HCT116 (cell line): ENCODE results near the gene GPR63. TPM values are rescaled to one million over a fixed set of nuclear protein-coding genes. Genes with fewer than 3 reads are reported as not detected.

Source experiments
- ATAC-seq: fragments of 200-7000 bp; cut with Tn5 transposase; 2 replicates; pipeline ENCODE4 v1.9.1; 2020; ENCODE audit warnings: mild to moderate bottlenecking, moderate library complexity
- BruUV-seq: library from RNA; stranded (reverse); fragments of 400-500 nt; replicated peaks from 2 replicates; lab custom pipeline; 2021; lab: Mats Ljungman, UMichigan
- CTCF ChIA-PET: fragments of 300-600 bp; sonication (Branson Sonifier 250); formaldehyde crosslinking; loops from one replicate; lab custom pipeline; 2021; ENCODE audit warnings: antibody characterized with exemption; lab: Charles Lee
- POLR2A ChIA-PET: fragments of 300-600, 350-600 bp; sonication (Branson Sonifier 250); formaldehyde crosslinking; loops from one replicate; lab custom pipeline; 2021; ENCODE audit warnings: antibody characterized with exemption; lab: Charles Lee
- RAD21 ChIA-PET, 2 experiments: fragments of 300-600 bp; sonication (Branson Sonifier 250); formaldehyde crosslinking; loops; one replicate each; lab custom pipeline; 2023; ENCODE audit warnings: low total read pairs in 2 of 2; ENCODE audit not compliant: uncharacterized antibody in 2 of 2, unreplicated experiment in 2 of 2, low non-redundant PET in 1 of 2; lab: Charles Lee
- DNase-seq: peaks from one replicate; pipeline ENCODE4 v3.0.0-alpha.2; 2010; ENCODE audit warnings: low read depth, low spot score
- H2AFZ ChIP-seq: fragments of 200-600 bp; shearing (Covaris generic), sonication (generic); 2 replicates; pipeline ENCODE4 v1.6.1; 2017; ENCODE audit warnings: low read depth, mixed run types, mixed read lengths, antibody characterized with exemption, low read length; ENCODE audit not compliant: poor library complexity, severe bottlenecking
- H3K27ac ChIP-seq: 2 replicates; pipeline ENCODE4 v1.5.1; 2012; ENCODE audit warnings: low read depth, low read length
- H3K27me3 ChIP-seq: fragments of 200-600 bp; sonication (generic); 2 replicates; pipeline ENCODE4 v1.6.1; 2016; ENCODE audit warnings: mixed run types, low read length, mixed read lengths; ENCODE audit not compliant: insufficient read depth
- H3K36me3 ChIP-seq, 2 experiments: fragments of 200-500 bp in 1 of 2; fragments of 200-600 bp in 1 of 2; sonication (Bioruptor generic) in 1 of 2; sonication (generic) in 1 of 2; 2 replicates each; pipeline versions ENCODE4 v1.5.1 to v1.6.1; 2014 to 2016; ENCODE audit warnings: low read length in 2 of 2, inconsistent platforms in 1 of 2, mixed read lengths in 1 of 2, mixed run types in 1 of 2; ENCODE audit not compliant: insufficient read depth in 2 of 2, control insufficient read depth in 1 of 2
- H3K4me1 ChIP-seq, 2 experiments: fragments of 200-600 bp in 1 of 2; sonication (generic) in 1 of 2; 2 replicates each; pipeline versions ENCODE4 v1.5.1 to v1.6.1; 2012 to 2017; ENCODE audit warnings: low read length in 2 of 2, inconsistent platforms in 1 of 2, mild to moderate bottlenecking in 1 of 2, mixed read lengths in 1 of 2, mixed run types in 1 of 2, moderate library complexity in 1 of 2; ENCODE audit not compliant: insufficient read depth in 2 of 2, control insufficient read depth in 1 of 2
- H3K4me2 ChIP-seq: fragments of 200-600 bp; sonication (generic); 2 replicates; pipeline ENCODE4 v1.6.1; 2017; ENCODE audit warnings: mixed run types, low read length, mixed read lengths
- H3K4me3 ChIP-seq, 2 experiments: fragments of 200-600 bp in 1 of 2; sonication (generic) in 1 of 2; replicated peaks in 1 of 2; 2 replicates each; pipeline ENCODE4 v1.5.1; 2011 to 2016; ENCODE audit warnings: low read length in 2 of 2, control low read depth in 1 of 2, low read depth in 1 of 2, mild to moderate bottlenecking in 1 of 2, mixed read lengths in 1 of 2, mixed run types in 1 of 2
- H3K79me2 ChIP-seq: fragments of 200-600 bp; sonication (generic); 2 replicates; pipeline ENCODE4 v1.6.1; 2017; ENCODE audit warnings: mild to moderate bottlenecking, mixed run types, low read length, moderate library complexity, mixed read lengths; ENCODE audit not compliant: insufficient read depth
- H3K9ac ChIP-seq: fragments of 200-600 bp; sonication (generic); 2 replicates; pipeline ENCODE4 v1.6.1; 2016; ENCODE audit warnings: low read length, mixed read lengths
- H3K9me2 ChIP-seq: fragments of 200-600 bp; sonication (generic), shearing (Covaris generic); 2 replicates; pipeline ENCODE4 v1.6.1; 2017; ENCODE audit warnings: mixed run types, mild to moderate bottlenecking, moderate library complexity; ENCODE audit not compliant: insufficient read depth
- H3K9me3 ChIP-seq, 2 experiments: fragments of 200-500 bp in 1 of 2; fragments of 200-600 bp in 1 of 2; sonication (Bioruptor generic) in 1 of 2; sonication (generic) in 1 of 2; 2 replicates each; pipeline ENCODE4 v1.6.1; 2014 to 2017; ENCODE audit warnings: low read length in 2 of 2, mixed read lengths in 2 of 2, inconsistent platforms in 1 of 2, low read depth in 1 of 2, mild to moderate bottlenecking in 1 of 2, mixed run types in 1 of 2, moderate library complexity in 1 of 2; ENCODE audit not compliant: control insufficient read depth in 1 of 2, insufficient read depth in 1 of 2
- H4K20me1 ChIP-seq: fragments of 200-600 bp; sonication (generic), shearing (Covaris generic); 2 replicates; pipeline ENCODE4 v1.6.1; 2017; ENCODE audit warnings: mixed run types, mild to moderate bottlenecking, moderate library complexity; ENCODE audit not compliant: insufficient read depth
- ATF3 ChIP-seq: IDR thresholded peaks from 2 replicates; pipeline ENCODE4 v1.6.1; 2012
- CBX3 ChIP-seq: IDR thresholded peaks from 2 replicates; pipeline ENCODE4 v1.6.1; 2012; ENCODE audit warnings: low read depth
- CEBPB ChIP-seq: IDR thresholded peaks from 2 replicates; pipeline ENCODE4 v1.6.1; 2012; ENCODE audit warnings: low read depth
- ELF1 ChIP-seq: IDR thresholded peaks from 2 replicates; pipeline ENCODE4 v1.6.1; 2012; ENCODE audit warnings: low read depth, borderline replicate concordance
- EZH2 ChIP-seq: fragments of 200-600 bp; sonication (generic); IDR thresholded peaks from 2 replicates; pipeline ENCODE4 v1.6.1; 2017; ENCODE audit warnings: antibody characterized with exemption, mixed run types
- EZH2phosphoT487 ChIP-seq: fragments of 200-600 bp; IDR thresholded peaks from 2 replicates; pipeline ENCODE4 v1.6.1; 2018; ENCODE audit warnings: antibody characterized with exemption, borderline replicate concordance
- MAX ChIP-seq: IDR thresholded peaks from 2 replicates; pipeline ENCODE4 v1.6.1; 2012
- POLR2A ChIP-seq: IDR thresholded peaks from 2 replicates; pipeline ENCODE4 v1.7.0; 2011; ENCODE audit warnings: borderline replicate concordance; ENCODE audit not compliant: insufficient read depth, insufficient read length; ENCODE audit errors: extremely low read depth
- POLR2AphosphoS5 ChIP-seq: IDR thresholded peaks from 2 replicates; pipeline ENCODE4 v1.6.1; 2011; ENCODE audit warnings: mild to moderate bottlenecking, low read depth, low read length, moderate library complexity
- SRF ChIP-seq: IDR thresholded peaks from 2 replicates; pipeline ENCODE4 v1.6.1; 2012; ENCODE audit warnings: low read depth
- TCF7L2 ChIP-seq: IDR thresholded peaks from 2 replicates; pipeline ENCODE4 v1.7.0; 2011; ENCODE audit warnings: borderline replicate concordance, inconsistent platforms; ENCODE audit not compliant: insufficient read depth, insufficient read length; ENCODE audit errors: extremely low read depth
- YY1 ChIP-seq: IDR thresholded peaks from 2 replicates; pipeline ENCODE4 v1.6.1; 2011; ENCODE audit warnings: low read length, low read depth, moderate library complexity, mild to moderate bottlenecking; ENCODE audit not compliant: insufficient replicate concordance; ENCODE audit errors: extremely low read depth
- ZBTB33 ChIP-seq: IDR thresholded peaks from 2 replicates; pipeline ENCODE4 v1.6.1; 2011; ENCODE audit warnings: mild to moderate bottlenecking, low read length, moderate library complexity; ENCODE audit not compliant: insufficient replicate concordance; ENCODE audit errors: extremely low read depth
- ZNF274 ChIP-seq: fragments of 200-500 bp; sonication (Bioruptor generic); IDR thresholded peaks from 2 replicates; pipeline ENCODE4 v1.6.1; 2014; ENCODE audit warnings: mild to moderate bottlenecking, low read depth, low read length, inconsistent platforms
- intact Hi-C: fragments of 100-400 bp; cut with micrococcal nuclease; formaldehyde crosslinking; loops from 2 replicates; pipeline ENCODE4 v1.10.0; 2022
- total RNA-seq: library from RNA; stranded (reverse); gene quantifications from one replicate; pipeline ENCODE4 v1.2.1, GENCODE V29; 2021; ENCODE audit not compliant: unreplicated experiment

The GPR63 gene
- total RNA-seq, 1 experiment from 2014 or later, result 3.5 TPM

- intact Hi-C loops, result no loop called here
- Histone ChIP-seq H4K20me1 (no peaks in the 10 kb centered on the region), H3K4me1 (no peaks in the 10 kb centered on the region), H3K27me3 (no peaks in the 10 kb centered on the region), H3K9me3 (no peaks in the 10 kb centered on the region; a peak in 1 of 4 replicates), H2AFZ (no peak overlapping the region), H3K9ac (no peak overlapping the region), H3K4me3 (no peak overlapping the region), H3K79me2 (no peaks in the 10 kb centered on the region), H3K27ac (no peak overlapping the region), H3K9me2 (no peaks in the 10 kb centered on the region), H3K36me3 (no peaks in the 10 kb centered on the region), H3K4me2 (no peak overlapping the region)
- BruUV-seq, result no TSS peak
- CTCF ChIA-PET, result no interaction called here
- TF ChIP-seq CBX3 (no peak), POLR2AphosphoS5 (no peak), ZNF274 (no peak)
- RAD21 ChIA-PET, result no interaction called here
- no peak for DNase-seq
- POLR2A ChIA-PET, result no interaction called here
- no peak for ATAC-seq
Measured at GRCh38 chr6:96851858-96852257, 14.6 kb upstream of the GPR63 start.

GRCh38 chr6:96849615-96850014 is 12.3 kb upstream of the GPR63 start:
- no TSS peak for BruUV-seq
- Histone ChIP-seq H4K20me1 (no peaks in the 10 kb centered on the region), H3K27ac (no peak overlapping the region), H3K4me1 (no peaks in the 10 kb centered on the region), H3K4me3 (no peak overlapping the region), H3K27me3 (no peaks in the 10 kb centered on the region), H3K9me3 (no peaks in the 10 kb centered on the region; a peak in 1 of 4 replicates), H3K9me2 (no peaks in the 10 kb centered on the region), H3K4me2 (no peak overlapping the region), H3K36me3 (no peaks in the 10 kb centered on the region), H3K79me2 (no peaks in the 10 kb centered on the region), H2AFZ (no peak overlapping the region), H3K9ac (no peak overlapping the region)
- ChIA-PET RAD21 (no interaction called here), CTCF (no interaction called here), POLR2A (no interaction called here)
- ATAC-seq (no peak), DNase-seq (no peak)
- no peak for TF ChIP-seq MAX
- no peak for TF ChIP-seq YY1
- no peak for TF ChIP-seq ATF3
- no peak for TF ChIP-seq POLR2A
- TF ChIP-seq ZBTB33, result no peak
- TF ChIP-seq EZH2phosphoT487, result no peak
- TF ChIP-seq POLR2AphosphoS5, result no peak
- no peak for TF ChIP-seq ELF1
- no peak for TF ChIP-seq CEBPB
- TF ChIP-seq CBX3, result no peak
- TF ChIP-seq TCF7L2, result no peak
- no peak for TF ChIP-seq EZH2
- no peak for TF ChIP-seq SRF
- intact Hi-C loops, result no loop called here
